HEK293T (cell line): ENCODE measurements around the gene LGALS1.

Experiments
- ARNT ChIP-seq: fragments of 450-650 bp; IDR thresholded peaks from 2 replicates; pipeline ENCODE4 v1.6.1; 2017; ENCODE audit warnings: mild to moderate bottlenecking
- BHLHE40 ChIP-seq: fragments of 450-650 bp; IDR thresholded peaks from 2 replicates; pipeline ENCODE4 v1.6.1; 2016; ENCODE audit warnings: mild to moderate bottlenecking, moderate library complexity, borderline replicate concordance
- FOXM1 ChIP-seq: fragments of 450-650 bp; IDR thresholded peaks from 2 replicates; pipeline ENCODE4 v1.6.1; 2017; ENCODE audit warnings: mild to moderate bottlenecking, borderline replicate concordance
- HDGF ChIP-seq: fragments of 450-650 bp; IDR thresholded peaks from 2 replicates; pipeline ENCODE4 v1.6.1; 2017; ENCODE audit warnings: antibody characterized with exemption, borderline replicate concordance
- NFRKB ChIP-seq: fragments of 450-650 bp; IDR thresholded peaks from 2 replicates; pipeline ENCODE4 v1.6.1; 2016; ENCODE audit warnings: mild to moderate bottlenecking, moderate library complexity
- SP1 ChIP-seq: fragments of 450-650 bp; IDR thresholded peaks from 2 replicates; pipeline ENCODE4 v1.6.1; 2017
- SUZ12 ChIP-seq: fragments of 450-650 bp; IDR thresholded peaks from 2 replicates; pipeline ENCODE4 v1.6.1; 2016; ENCODE audit warnings: mild to moderate bottlenecking
- TARDBP ChIP-seq: fragments of 450-650 bp; IDR thresholded peaks from 2 replicates; pipeline ENCODE4 v1.6.1; 2016
- ZNF384 ChIP-seq: fragments of 450-650 bp; IDR thresholded peaks from 2 replicates; pipeline ENCODE4 v1.6.1; 2016
- TF ChIP-seq, protein P1 (sequence below): fragments of 450-650 bp; IDR thresholded peaks from 2 replicates; pipeline ENCODE4 v1.6.1; 2016

DNA sequence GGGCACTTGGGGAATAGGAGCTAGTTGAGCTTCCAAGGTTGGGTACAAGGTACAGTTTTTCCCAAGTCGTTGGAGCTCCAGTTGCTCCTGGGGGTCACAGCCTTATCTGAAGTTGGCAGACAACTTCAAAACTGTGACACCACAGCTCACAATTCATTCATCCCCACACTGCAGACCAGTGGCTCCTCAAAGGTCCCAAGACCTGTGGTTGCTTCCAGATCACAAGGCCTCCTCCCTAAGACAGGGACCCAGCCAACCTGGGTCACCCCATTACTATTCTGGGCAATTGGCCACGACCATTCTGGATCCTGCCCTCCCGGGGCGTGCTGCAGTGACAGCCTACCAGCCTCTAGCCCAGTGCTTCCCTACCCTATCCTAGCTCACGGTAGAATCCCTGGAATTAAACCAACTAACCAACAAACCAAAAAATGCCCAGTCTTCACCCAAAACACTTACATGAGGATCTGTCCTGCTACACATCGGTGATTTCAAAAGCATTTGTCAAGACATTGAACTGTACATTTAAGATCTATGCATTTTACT is 17.8 kb upstream of the LGALS1 start:
- no peak for TF ChIP-seq HDGF
- no peak for TF ChIP-seq TARDBP
- no peak for TF ChIP-seq FOXM1
- no peak for TF ChIP-seq SUZ12
- no peak for TF ChIP-seq NFRKB
- no peak for TF ChIP-seq ZNF384
- no peak for TF ChIP-seq BHLHE40
- TF ChIP-seq, protein P1, sequence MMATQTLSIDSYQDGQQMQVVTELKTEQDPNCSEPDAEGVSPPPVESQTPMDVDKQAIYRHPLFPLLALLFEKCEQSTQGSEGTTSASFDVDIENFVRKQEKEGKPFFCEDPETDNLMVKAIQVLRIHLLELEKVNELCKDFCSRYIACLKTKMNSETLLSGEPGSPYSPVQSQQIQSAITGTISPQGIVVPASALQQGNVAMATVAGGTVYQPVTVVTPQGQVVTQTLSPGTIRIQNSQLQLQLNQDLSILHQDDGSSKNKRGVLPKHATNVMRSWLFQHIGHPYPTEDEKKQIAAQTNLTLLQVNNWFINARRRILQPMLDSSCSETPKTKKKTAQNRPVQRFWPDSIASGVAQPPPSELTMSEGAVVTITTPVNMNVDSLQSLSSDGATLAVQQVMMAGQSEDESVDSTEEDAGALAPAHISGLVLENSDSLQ: no peak
- TF ChIP-seq SP1: no peak
- TF ChIP-seq ARNT: no peak
